Fibroblast of pulmonary artery (primary cell): ENCODE results near the gene MTHFD1L.
A peak's percentile ranks its signal among the peaks of the same experiment; 100 is the strongest.
"Not testable (repeated sequence)": the region's sequence is repeated elsewhere in the genome, so short reads cannot be mapped to it uniquely, and the experiment has no call there.

Source experiments
- DNase-seq: peaks from one replicate; pipeline ENCODE4 v3.0.0-alpha.2; 2010; ENCODE audit warnings: low read depth
- H3K4me3 ChIP-seq: replicated peaks from 2 replicates; pipeline ENCODE4 v1.5.1; 2011; ENCODE audit warnings: low read depth, mild to moderate bottlenecking, control low read depth, low read length, moderate library complexity
- CTCF ChIP-seq: IDR thresholded peaks from 2 replicates; pipeline ENCODE4 v1.5.1; 2011; ENCODE audit warnings: mild to moderate bottlenecking, control low read depth, low read length, inconsistent platforms; ENCODE audit errors: missing control alignments

MTHFD1L gene

GRCh38 chr6:151075930-151076555, 210.5 kb downstream of the MTHFD1L start:
- no peak for DNase-seq
- TF ChIP-seq CTCF, result no peak
- H3K4me3 ChIP-seq, result no peak overlapping the region

DNA sequence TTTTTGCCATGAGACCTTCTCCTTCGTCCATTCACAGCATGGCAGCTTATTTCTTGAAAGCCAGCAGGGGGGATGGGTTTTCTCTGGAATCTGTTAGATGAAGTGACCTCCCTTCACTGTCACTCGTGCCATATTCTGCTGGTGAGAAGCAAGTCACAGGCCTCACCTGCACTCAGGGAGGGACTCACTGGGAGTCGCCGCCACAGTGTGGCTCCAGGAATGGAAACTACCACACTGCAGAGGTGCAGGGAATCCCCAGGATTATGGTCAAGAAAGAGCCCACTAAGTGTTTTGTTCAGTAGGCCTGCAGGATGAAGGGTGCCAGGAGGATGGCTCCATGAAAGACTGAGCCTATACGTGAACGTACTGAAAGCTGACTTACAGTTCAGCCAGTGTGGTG, 213.2 kb downstream of the MTHFD1L start:
- no peak overlapping the region for H3K4me3 ChIP-seq
- no peak for TF ChIP-seq CTCF
- no peak for DNase-seq

DNA sequence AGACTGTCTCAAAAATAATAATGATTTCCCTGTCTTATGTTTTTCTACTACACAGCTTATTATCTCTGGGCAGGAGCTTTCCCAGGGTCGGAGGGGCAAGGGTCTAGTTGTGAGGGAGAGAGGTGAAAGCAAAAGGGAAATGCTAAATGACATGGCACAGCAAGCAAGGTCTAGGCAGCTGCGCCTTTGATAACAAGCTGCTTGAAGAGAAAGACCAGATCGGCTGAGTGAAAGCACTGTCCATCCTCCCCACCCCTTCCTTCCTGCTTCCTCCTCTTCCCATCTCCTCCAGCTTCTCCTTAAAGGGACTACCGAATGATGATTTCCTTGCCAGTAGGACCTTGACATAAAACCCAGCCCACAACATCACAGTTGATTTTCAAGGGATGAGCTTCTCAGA, 216.2 kb downstream of the MTHFD1L start:
- no peak for TF ChIP-seq CTCF
- no peak overlapping the region for H3K4me3 ChIP-seq

DNA sequence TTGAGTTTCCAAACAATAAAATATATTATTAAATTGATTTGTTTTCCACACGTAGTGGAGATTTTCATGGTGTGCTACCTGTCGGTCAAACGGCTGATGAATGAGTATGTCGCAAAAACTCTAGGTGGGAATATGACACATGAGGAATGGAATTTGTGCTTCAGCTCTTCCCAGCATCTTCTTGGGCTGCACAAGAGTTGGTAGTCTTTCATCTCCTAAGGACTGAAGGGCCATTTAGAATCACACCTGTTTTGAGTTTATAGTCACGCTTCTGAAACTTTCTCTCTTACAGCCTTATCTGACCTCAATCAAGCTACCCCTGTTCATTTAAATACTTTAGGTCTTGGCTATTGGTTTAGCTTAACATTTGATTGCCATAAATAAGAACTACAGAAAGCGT, 216.6 kb downstream of the MTHFD1L start:
- no peak for TF ChIP-seq CTCF
- no peak overlapping the region for H3K4me3 ChIP-seq
- DNase-seq, result no peak

More for the DNA sequence above, 216.2 kb downstream of the MTHFD1L start:
- DNase-seq, result peak; percentile 18

DNA sequence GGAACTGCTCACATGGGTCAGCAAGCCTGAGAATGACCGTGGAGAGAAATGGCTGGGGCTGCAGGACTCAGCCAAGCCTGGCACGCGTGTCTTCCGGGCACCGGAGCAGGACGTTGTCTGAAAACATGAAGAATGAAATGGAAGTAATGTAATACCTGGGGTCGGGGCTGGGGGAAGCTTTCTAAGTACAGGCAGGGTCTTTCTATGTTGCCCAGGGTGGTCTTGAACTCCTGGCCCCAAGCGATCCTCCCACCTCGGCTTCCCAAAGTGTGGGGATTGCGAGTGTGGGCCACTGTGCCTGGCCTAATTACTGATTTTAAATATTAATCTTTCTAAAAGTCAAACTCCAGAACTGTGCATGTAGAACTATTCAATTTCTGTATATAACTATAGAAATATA, 218.8 kb downstream of the MTHFD1L start:
- no peak for DNase-seq
- H3K4me3 ChIP-seq, result no peak overlapping the region
- TF ChIP-seq CTCF, result no peak

- H3K4me3 ChIP-seq, DNase-seq: not testable (repeated sequence)
These were observed 221.6 kb downstream of the MTHFD1L start for GRCh38 chr6:151087055-151087454.

DNA sequence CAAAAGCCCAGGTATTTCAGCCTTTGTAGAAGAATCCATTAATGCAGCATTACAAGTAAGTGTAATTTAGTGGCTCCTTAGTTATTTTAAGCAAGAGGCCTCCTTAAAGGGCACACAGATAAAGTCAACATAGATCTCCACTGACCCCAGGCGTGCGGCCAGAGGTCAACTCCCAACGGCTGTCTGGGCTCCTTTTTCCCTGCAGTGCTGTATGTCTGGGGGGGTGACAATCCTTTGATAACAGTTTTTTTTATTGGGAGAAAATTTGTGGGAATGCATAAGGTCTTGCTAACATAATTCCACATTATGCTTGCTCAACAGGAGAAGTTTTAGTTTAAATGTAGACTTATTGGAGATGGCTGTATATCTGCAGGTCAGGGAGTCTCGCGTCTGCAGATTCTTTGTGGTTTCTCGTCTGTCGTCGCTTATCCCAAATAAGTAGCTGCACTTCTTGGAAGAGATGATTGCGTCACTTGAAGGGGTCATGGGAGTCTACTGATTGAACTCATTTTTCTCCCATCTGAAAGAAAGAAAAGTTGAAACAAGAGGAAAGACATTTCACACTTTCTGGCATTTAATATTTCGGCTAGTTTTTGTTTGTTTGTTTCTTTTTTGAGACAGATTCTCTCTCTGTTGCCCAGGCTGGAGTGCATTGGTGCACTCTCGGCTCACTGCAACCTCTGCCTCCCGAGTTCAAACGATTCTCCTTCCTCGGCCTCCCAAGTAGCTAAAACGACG, 222.5 kb downstream of the MTHFD1L start:
- no peak overlapping the region for H3K4me3 ChIP-seq
- TF ChIP-seq CTCF, result no peak
- peak; percentile 91 for DNase-seq
